ENCODE data around the gene USP40.

DNA sequence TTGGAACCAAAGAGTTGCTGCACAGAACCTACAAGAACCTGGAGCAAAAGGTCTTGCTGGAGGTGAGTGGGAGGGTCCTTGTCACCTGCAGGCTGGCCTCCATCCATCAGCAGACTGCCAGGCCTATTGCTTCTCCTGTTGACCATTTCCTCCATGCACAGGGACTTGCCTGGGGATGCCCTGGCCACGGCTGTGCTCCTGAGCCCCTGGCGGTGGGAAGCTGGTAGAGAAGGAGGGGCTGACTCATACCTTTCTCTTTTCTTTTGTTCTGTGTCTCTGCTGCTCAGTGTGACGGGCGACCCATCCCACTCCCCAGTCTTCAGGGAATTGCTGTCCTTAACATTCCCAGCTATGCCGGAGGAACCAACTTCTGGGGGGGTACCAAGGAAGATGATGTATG lies 109.6 kb downstream of the USP40 start:
- TF ChIP-seq, protein P1, sequence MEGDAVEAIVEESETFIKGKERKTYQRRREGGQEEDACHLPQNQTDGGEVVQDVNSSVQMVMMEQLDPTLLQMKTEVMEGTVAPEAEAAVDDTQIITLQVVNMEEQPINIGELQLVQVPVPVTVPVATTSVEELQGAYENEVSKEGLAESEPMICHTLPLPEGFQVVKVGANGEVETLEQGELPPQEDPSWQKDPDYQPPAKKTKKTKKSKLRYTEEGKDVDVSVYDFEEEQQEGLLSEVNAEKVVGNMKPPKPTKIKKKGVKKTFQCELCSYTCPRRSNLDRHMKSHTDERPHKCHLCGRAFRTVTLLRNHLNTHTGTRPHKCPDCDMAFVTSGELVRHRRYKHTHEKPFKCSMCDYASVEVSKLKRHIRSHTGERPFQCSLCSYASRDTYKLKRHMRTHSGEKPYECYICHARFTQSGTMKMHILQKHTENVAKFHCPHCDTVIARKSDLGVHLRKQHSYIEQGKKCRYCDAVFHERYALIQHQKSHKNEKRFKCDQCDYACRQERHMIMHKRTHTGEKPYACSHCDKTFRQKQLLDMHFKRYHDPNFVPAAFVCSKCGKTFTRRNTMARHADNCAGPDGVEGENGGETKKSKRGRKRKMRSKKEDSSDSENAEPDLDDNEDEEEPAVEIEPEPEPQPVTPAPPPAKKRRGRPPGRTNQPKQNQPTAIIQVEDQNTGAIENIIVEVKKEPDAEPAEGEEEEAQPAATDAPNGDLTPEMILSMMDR (IDR thresholded peaks at IDR 0.05) = no peak
- no peak for TF ChIP-seq POLR2A (IDR thresholded peaks at IDR 0.05; ENCODE audit: low read length)
- TF ChIP-seq RFX5 (IDR thresholded peaks at IDR 0.05) = no peak
- TF ChIP-seq, protein P2, sequence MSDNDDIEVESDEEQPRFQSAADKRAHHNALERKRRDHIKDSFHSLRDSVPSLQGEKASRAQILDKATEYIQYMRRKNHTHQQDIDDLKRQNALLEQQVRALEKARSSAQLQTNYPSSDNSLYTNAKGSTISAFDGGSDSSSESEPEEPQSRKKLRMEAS (IDR thresholded peaks at IDR 0.05) = no peak
- no peak for TF ChIP-seq ZFP36 (IDR thresholded peaks at IDR 0.05; ENCODE audit: borderline replicate concordance, partially characterized antibody)
- TF ChIP-seq POLR2AphosphoS2 (conservative IDR thresholded peaks at IDR 0.05; ENCODE audit: low read length) = no peak
